Posterior vena cava (tissue), 2 donors: ENCODE data around the gene CAPNS2. TPM values are rescaled to one million over a fixed set of nuclear protein-coding genes. Genes with fewer than 3 reads are reported as not detected.
"Not testable (repeated sequence)": the region's sequence is repeated elsewhere in the genome, so short reads cannot be mapped to it uniquely, and the experiment has no call there.

Experiments used
- DNase-seq: peaks from one replicate; pipeline ENCODE4 v3.0.0-alpha.2; 2020; ENCODE audit warnings: low spot score
- intact Hi-C, 2 donors: fragments of 100-400 bp; cut with DNase I; formaldehyde crosslinking; loops; one replicate each; pipeline versions ENCODE4 v1.14.1 to v1.14.2; 2022 to 2023
- total RNA-seq, 2 donors: library from RNA; stranded (reverse); fragmentation: NEBNext Ultra II Directional; extraction: Animal tissue kit (Norgen Biotek cat#: 25700); gene quantifications; one replicate each; pipeline ENCODE4 v1.2.1, GENCODE V29; 2021
- donor health status: DM: yes; HTN: yes; CAD: no.
- donor health status: DM: yes; HTN: yes; CAD: no.

Gene CAPNS2
- total RNA-seq, 2 donors from 2014 or later: 0.83 TPM; not detected in 1

- intact Hi-C loops: no loop called here
- no peak for DNase-seq
These were observed 2.7 kb upstream of the CAPNS2 start for GRCh38 chr16:55563797-55564196.

GRCh38 chr16:55565086-55565485 is 1.4 kb upstream of the CAPNS2 start:
- intact Hi-C loops: no loop called here
- DNase-seq: no peak

- no peak for DNase-seq
- intact Hi-C loops: no loop called here
These were observed 898 bp downstream of the CAPNS2 start for GRCh38 chr16:55567382-55567781.

GRCh38 chr16:55568207-55568606 is 1.7 kb downstream of the CAPNS2 start:
- intact Hi-C loops: no loop called here

DNA sequence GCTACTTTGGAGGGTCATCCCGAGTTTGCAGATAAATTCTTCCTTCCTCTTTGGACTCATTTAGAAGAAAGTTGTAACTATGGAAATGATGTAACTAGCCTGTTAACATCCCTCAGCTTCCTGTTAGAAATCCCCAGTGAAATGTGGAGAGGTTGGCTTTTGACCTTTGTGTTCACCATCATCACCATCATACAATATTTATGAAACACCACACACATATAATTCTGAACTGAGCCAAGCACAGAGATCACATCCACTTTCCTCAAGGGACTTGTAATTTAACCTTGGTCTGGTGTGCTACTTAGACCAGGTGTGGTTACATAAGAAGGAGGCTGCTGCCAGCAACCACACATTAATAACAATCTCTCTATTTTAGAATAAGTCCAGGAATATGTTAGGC is 2.5 kb downstream of the CAPNS2 start:
- intact Hi-C loops: no loop called here
- DNase-seq: no peak

More at GRCh38 chr16:55568207-55568606, 1.7 kb downstream of the CAPNS2 start:
- no peak for DNase-seq

DNA sequence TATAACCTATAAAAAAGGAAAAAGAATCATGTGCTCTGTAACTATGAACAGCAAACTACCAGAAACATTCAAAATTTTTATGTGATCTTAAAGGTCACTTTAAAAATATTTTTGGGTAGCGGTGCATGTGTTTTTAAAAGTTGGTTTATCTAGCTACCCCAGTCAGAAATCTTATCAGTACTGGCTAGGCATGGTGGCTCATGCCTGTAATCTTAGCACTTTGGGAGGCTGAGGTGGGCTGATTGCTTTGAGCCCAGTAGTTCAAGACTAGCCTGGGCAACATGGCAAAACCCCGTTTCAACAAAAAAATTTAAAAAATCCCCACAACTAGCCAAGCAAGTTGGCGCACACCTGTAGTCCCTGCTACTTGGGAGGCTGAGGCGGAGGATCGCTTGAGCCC is 3.7 kb downstream of the CAPNS2 start:
- intact Hi-C loops: no loop called here
- DNase-seq: no peak

GRCh38 chr16:55571191-55571897 is 4.9 kb downstream of the CAPNS2 start:
- intact Hi-C loops: no loop called here
- DNase-seq: no peak

- intact Hi-C loops: no loop called here
- no peak for DNase-seq
These were observed 6.0 kb downstream of the CAPNS2 start for GRCh38 chr16:55572439-55572838.

DNA sequence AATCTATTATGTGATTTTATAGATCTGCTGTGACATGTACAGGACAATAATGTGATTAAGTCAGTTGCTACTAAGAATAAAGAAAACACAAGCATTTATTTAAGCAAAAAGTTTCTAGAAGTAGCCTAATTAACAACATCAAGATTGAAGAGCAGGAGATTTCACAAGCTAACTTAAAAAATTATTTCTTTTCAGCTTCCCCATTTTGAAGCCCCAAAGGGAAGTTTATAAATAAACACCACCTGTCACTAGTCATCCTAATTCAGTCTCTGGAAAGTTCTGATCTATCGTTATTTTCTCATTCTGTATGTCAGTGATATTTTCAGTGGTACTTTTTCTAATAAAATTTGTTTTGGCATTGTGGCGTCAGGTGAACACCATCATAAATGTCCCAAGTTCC is 8.3 kb downstream of the CAPNS2 start:
- DNase-seq: no peak
- intact Hi-C loops: no loop called here

DNA sequence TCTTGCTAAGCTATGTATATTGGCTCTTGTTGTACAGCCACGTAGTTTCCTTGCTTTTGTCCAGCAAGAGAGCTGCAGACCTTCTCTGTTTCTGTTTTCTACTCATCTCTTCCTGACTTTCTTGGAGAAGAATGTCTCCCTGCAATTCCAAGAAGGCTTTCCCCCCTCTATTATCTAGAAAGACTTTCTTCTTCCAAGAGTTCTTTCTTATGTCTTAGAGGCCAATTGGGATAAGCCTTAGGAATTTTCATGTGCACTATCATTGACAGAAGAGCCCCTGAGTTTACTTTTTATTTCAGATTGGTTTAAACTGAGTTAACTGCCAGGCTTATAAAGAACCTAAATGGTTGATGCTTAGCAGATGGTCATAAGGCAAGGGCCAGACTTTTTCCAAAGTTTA is 9.0 kb downstream of the CAPNS2 start:
- intact Hi-C loops: no loop called here
- no peak for DNase-seq

- intact Hi-C loops: no loop called here
- DNase-seq: no peak
These were observed 9.9 kb downstream of the CAPNS2 start for GRCh38 chr16:55576384-55576783.

GRCh38 chr16:55577887-55578286 is 11.4 kb downstream of the CAPNS2 start:
- intact Hi-C loops: no loop called here
- DNase-seq: no peak

- intact Hi-C loops: no loop called here
- no peak for DNase-seq
These were observed 19.1 kb downstream of the CAPNS2 start for GRCh38 chr16:55585631-55586030.

GRCh38 chr16:55588799-55589198 is 22.3 kb downstream of the CAPNS2 start:
- intact Hi-C loops: no loop called here
- DNase-seq: no peak

DNA sequence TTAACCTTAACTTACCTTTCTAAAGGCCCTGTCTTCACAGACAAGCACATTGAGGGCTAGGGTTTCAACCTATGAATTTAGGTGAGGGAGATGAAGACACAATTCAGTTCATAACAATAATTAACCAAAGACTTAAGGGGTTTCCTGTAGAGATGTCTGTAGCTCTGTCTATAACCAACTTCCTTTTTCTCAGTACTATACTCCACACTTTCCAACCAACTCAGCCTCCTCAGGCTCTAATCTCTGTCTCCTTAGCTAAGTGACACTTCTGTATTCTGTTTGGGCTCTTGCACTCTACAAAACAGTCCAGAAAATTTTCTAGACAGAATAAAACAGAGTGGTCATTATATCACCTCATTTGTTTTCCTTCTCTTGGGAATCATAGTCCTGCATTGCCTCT is 25.8 kb downstream of the CAPNS2 start:
- DNase-seq: no peak
- intact Hi-C loops: no loop called here

DNA sequence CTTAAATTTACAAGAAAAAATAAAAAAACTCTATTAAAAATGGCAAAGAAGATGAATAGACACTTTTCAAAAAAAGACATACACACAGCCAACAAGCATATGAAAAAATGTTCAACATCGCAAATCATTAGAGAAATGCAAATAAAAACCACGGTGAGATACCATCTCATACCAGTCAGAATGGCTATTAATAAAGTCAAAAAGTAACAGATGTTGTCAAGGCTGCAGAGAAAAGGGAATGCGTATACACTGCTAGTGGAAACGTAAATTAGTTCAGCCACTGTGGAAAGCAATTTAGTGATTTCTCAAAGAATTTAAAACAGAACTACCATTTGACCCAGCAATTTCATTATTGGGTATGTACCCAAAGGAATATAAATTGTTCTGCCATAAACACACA is 31.4 kb downstream of the CAPNS2 start:
- no peak for DNase-seq
- intact Hi-C loops: no loop called here

DNA sequence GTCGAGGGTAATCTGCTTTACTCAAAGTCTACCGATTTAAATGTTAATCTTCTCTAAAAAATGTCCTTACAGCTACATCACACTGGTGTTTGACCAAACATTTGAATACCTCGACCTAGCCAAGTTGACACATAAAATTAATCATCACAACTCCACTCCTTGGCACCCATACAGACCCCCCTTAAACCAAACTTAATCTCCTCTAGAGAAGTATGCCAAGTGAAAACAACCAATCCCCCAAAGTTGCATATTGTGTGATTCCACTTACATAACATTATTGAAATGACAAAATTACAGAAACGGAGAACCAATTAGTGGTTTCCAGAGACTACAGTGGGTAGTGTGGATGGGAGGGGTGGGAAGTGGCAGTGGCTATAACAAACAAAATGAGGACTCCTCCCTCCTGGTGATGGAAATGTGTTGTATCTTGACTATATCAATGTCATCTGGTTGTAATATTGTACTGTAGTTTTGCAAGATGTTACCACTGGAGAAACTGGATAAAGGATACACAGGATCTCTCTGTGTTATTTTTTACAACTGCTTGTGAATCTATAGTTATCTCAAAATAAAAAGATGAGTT is 39.4 kb downstream of the CAPNS2 start:
- DNase-seq: no peak
- intact Hi-C loops: no loop called here

DNA sequence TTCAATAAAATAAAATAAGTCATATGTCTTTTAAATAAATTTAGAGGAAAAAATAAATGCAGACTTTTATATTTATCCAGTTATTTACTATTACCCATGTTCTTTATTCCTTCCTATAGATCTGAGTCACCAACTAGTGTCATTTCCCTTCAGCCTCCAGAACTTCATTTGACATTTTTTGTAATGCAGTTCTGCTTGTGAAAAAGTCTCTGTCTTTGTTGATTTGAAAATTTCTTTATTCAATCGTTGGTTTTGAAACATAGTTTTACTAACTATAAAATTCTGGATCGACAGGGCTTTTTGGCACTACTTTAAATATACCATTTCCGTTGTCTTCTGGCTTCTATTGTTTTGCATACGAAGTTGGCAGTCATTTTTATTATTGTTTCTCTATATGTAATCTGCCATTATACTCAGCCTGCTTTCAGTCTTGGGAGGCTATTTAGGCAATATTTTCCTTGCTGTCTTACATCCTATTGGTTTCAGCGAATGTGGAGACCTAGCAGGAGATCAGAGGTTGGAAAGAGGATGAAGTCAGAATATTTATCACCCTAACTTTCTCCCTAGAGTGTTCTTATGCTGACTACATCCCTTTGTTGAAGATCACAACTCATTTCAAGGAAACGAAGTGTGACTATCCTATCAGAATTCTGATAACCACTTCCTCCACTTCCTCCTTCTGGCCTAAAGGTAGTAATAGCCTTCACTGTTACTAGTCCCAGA is 47.3 kb downstream of the CAPNS2 start:
- intact Hi-C loops: no loop called here

DNA sequence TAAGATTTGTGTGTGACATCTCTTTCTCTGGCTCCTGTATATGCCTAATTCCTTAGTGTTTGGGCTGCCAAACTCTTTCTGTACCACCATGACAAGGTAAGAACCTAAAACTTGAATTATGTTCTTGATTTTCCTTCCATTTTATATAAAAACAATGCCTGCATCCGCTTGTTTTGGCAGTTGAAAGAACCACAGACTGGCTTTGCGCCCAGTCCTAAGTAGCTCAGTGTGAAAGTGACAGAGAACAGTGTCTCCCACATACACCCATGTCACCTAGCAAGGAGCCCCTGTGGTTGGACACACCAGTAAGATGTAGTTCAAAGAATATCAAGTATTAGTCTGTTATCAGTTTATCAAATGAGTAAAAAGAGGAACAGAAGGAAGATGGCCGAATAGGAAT is 48.6 kb downstream of the CAPNS2 start:
- intact Hi-C loops: no loop called here
- DNase-seq: no peak

More for the DNA sequence above, 47.3 kb downstream of the CAPNS2 start:
- no peak for DNase-seq

DNA sequence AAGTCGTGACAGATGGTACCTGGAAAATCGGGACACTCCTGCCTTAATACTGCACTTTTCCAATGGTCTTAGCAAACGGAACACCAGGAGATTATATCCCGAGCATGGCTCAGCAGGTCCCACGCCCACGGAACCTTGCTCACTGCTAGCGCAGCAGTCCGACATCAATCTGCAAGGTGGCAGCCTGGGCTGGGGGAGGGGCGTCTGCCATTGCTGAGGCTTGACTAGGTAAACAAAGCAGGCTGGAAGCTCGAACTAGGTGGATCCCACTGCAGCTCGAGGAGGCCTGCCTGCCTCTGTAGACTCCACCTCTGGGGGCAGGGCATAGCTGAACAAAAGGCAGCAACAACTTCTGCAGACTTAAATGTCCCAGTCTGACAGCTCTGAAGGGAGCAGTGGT is 49.2 kb downstream of the CAPNS2 start:
- DNase-seq, intact Hi-C loops: not testable (repeated sequence)
